Ishikawa (cell line): ENCODE data around the gene NTRK3.

Experiments
- EP300 ChIP-seq: IDR thresholded peaks from 2 replicates; pipeline ENCODE4 v1.6.1; 2012; ENCODE audit warnings: borderline replicate concordance
- NFIC ChIP-seq: IDR thresholded peaks from 2 replicates; pipeline ENCODE4 v1.6.1; 2012
- TF ChIP-seq, protein P1 (sequence below): IDR thresholded peaks from 2 replicates; pipeline ENCODE4 v1.6.1; 2012

DNA sequence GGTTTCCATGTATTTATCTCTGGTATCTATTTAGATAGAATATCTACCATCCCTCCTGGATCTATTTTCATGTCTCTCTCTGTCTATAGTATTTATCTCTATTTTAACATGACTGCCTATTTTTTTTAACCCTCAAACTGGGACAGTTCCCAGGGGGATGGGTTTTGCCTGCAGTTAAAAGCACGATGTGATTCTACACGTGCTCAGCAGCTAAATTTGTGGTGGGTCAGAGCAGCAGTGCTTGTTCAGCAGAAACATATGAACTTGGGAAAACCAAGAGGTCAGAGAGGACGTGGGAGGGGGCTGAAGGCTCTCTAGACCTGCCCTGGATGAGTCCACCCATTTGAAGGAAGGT is 189.2 kb downstream of the NTRK3 start:
- TF ChIP-seq, protein P1, sequence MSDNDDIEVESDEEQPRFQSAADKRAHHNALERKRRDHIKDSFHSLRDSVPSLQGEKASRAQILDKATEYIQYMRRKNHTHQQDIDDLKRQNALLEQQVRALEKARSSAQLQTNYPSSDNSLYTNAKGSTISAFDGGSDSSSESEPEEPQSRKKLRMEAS, result no peak
- TF ChIP-seq NFIC (no peak), EP300 (no peak)
